Gastroesophageal sphincter (tissue), 4 donors: Measurements from ENCODE around the gene C6orf89. TPM values are rescaled to one million over a fixed set of nuclear protein-coding genes. Genes with fewer than 3 reads are reported as not detected.

Experiments used
- ATAC-seq: fragments of 150-250 bp; one replicate; pipeline ENCODE4 v1.9.1; 2016; ENCODE audit warnings: mild to moderate bottlenecking, moderate library complexity
- H3K27ac ChIP-seq, 4 donors: fragments of 200-600 bp; sonication (generic) in 3 of 4; 1 replicate in 3 of 4; 2 replicates in 1 of 4; pipeline ENCODE4 v1.5.1; 2016 to 2019
- H3K27me3 ChIP-seq: fragments of 200-600 bp; sonication (generic); one replicate; pipeline ENCODE4 v1.5.1; 2019
- H3K36me3 ChIP-seq, 2 donors: fragments of 200-600 bp; sonication (generic); one replicate each; pipeline ENCODE4 v1.5.1; 2019; ENCODE audit warnings: control low read depth in 1 of 2
- H3K4me1 ChIP-seq, 3 donors: fragments of 200-600 bp; sonication (generic); 1 replicate in 2 of 3; 2 replicates in 1 of 3; pipeline ENCODE4 v1.5.1; 2016 to 2019; ENCODE audit warnings: control low read depth in 2 of 3
- H3K4me3 ChIP-seq, 2 donors: fragments of 200-600 bp; sonication (generic); one replicate each; pipeline ENCODE4 v1.5.1; 2019; ENCODE audit warnings: mild to moderate bottlenecking in 1 of 2, moderate library complexity in 1 of 2
- H3K9me3 ChIP-seq, 3 donors: fragments of 200-600 bp; sonication (generic); one replicate each; pipeline ENCODE4 v1.5.1; 2017 to 2019; ENCODE audit warnings: control low read depth in 2 of 3
- CTCF ChIP-seq, 4 experiments: fragments of 200-600 bp in 2 of 4; fragments of 450-650 bp in 2 of 4; sonication (generic) in 1 of 4; IDR thresholded peaks; one replicate each; pipeline ENCODE4 v1.5.1; 2017 to 2019; ENCODE audit warnings: antibody characterized with exemption in 4 of 4, mild to moderate bottlenecking in 2 of 4, moderate library complexity in 2 of 4
- EP300 ChIP-seq: sonication (generic); formaldehyde crosslinking; IDR thresholded peaks from one replicate; pipeline ENCODE4 v1.6.1; 2017; ENCODE audit warnings: antibody characterized with exemption, mild to moderate bottlenecking
- POLR2A ChIP-seq, 2 donors: fragments of 450-650 bp; IDR thresholded peaks; one replicate each; pipeline ENCODE4 v1.6.1; 2017; ENCODE audit warnings: antibody characterized with exemption in 2 of 2, mild to moderate bottlenecking in 2 of 2, moderate library complexity in 1 of 2
- POLR2AphosphoS5 ChIP-seq: sonication (generic); formaldehyde crosslinking; IDR thresholded peaks from one replicate; pipeline ENCODE4 v1.6.1; 2017; ENCODE audit warnings: antibody characterized with exemption
- WGBS, 2 donors: methylation state at CpG; one replicate each; pipeline ENCODE4 v1.1.5; 2018; ENCODE audit warnings: low coverage in 1 of 2; 5-methylcytosine and 5-hydroxymethylcytosine counted together
- total RNA-seq, 4 donors: library from RNA; depleted of rRNA; stranded (reverse); fragments of >200 nt; gene quantifications; one replicate each; pipeline ENCODE4 v1.1.0, GENCODE V29; 2016

C6orf89 gene
- total RNA-seq, 4 donors from 2014 or later = 62.1 to 73.8 (median 69.8) TPM

GRCh38 chr6:36962874-36963273, 77.1 kb downstream of the C6orf89 start:
- no peak overlapping the region for H3K4me3 ChIP-seq
- no peak for TF ChIP-seq POLR2A (IDR thresholded peaks at IDR 0.05)
- TF ChIP-seq POLR2AphosphoS5 = no peak
- no peak for TF ChIP-seq CTCF (IDR thresholded peaks at IDR 0.05)
- no peak for TF ChIP-seq EP300
- no peak overlapping the region for H3K27ac ChIP-seq
- no peaks in the 10 kb centered on the region for H3K27me3 ChIP-seq
- H3K4me1 ChIP-seq = peaks cover 0 to 21% (median 0%) of the 10 kb centered on the region in 3 donors
- ATAC-seq = peak; percentile 58
- WGBS, 2 donors = 72 to 86% methylated on average over 5 to 8 of the region's 12 CpGs
- no peaks in the 10 kb centered on the region for H3K9me3 ChIP-seq
- peaks cover 0 to 16% of the 10 kb centered on the region in 2 donors for H3K36me3 ChIP-seq

GRCh38 chr6:36963451-36964290, 77.9 kb downstream of the C6orf89 start:
- Histone ChIP-seq H3K9me3 (no peaks in the 10 kb centered on the region), H3K36me3 (peaks cover 0 to 24% of the 10 kb centered on the region in 2 donors), H3K27me3 (no peaks in the 10 kb centered on the region), H3K27ac (peak overlapping the region in 1 of 4 donors; percentile 33), H3K4me1 (peaks cover 0 to 27% (median 0%) of the 10 kb centered on the region in 3 donors), H3K4me3 (no peak overlapping the region)
- TF ChIP-seq POLR2AphosphoS5 (no peak), CTCF (IDR thresholded peaks at IDR 0.05) (no peak), EP300 (no peak), POLR2A (IDR thresholded peaks at IDR 0.05) (no peak)
- peak; percentile 20 for ATAC-seq
- no CpG with 5 or more reads among the region's 11 CpGs for WGBS, 2 donors

GRCh38 chr6:36964349-36964748, 78.6 kb downstream of the C6orf89 start:
- no peak for ATAC-seq
- no CpG with 5 or more reads among the region's 6 CpGs for WGBS, 2 donors
- TF ChIP-seq EP300 (no peak), POLR2A (IDR thresholded peaks at IDR 0.05) (no peak), CTCF (IDR thresholded peaks at IDR 0.05) (no peak), POLR2AphosphoS5 (no peak)
- H3K27me3 ChIP-seq = no peaks in the 10 kb centered on the region
- peaks cover 0 to 34% (median 0%) of the 10 kb centered on the region in 3 donors for H3K4me1 ChIP-seq
- peak overlapping the region in 1 of 4 donors; percentile 33 for H3K27ac ChIP-seq
- no peak overlapping the region for H3K4me3 ChIP-seq
- no peaks in the 10 kb centered on the region for H3K9me3 ChIP-seq
- H3K36me3 ChIP-seq = peaks cover 0 to 31% of the 10 kb centered on the region in 2 donors

- Histone ChIP-seq H3K36me3 (peaks cover 0 to 36% of the 10 kb centered on the region in 2 donors), H3K27me3 (no peaks in the 10 kb centered on the region), H3K4me3 (no peak overlapping the region), H3K9me3 (no peaks in the 10 kb centered on the region), H3K27ac (no peak overlapping the region), H3K4me1 (peaks cover 0 to 35% (median 0%) of the 10 kb centered on the region in 3 donors)
- no CpG with 5 or more reads among the region's 4 CpGs for WGBS, 2 donors
- TF ChIP-seq EP300 (no peak), CTCF (IDR thresholded peaks at IDR 0.05) (no peak), POLR2AphosphoS5 (no peak), POLR2A (IDR thresholded peaks at IDR 0.05) (no peak)
- ATAC-seq = no peak
These were observed 79.2 kb downstream of the C6orf89 start for GRCh38 chr6:36964908-36965307.

GRCh38 chr6:36967301-36967700, 81.5 kb downstream of the C6orf89 start:
- no peak for ATAC-seq
- 36% methylated on average over 2 of the region's 3 CpGs; no CpG with 5 or more reads in 1 of the 2 donors for WGBS, 2 donors
- peaks cover 0 to 29% (median 0%) of the 10 kb centered on the region in 3 donors for H3K4me1 ChIP-seq

More at GRCh38 chr6:36967301-36967700, 81.5 kb downstream of the C6orf89 start:
- Histone ChIP-seq H3K36me3 (peaks cover 0 to 60% of the 10 kb centered on the region in 2 donors), H3K27me3 (no peaks in the 10 kb centered on the region), H3K4me3 (no peak overlapping the region), H3K27ac (peak overlapping the region in 2 of 4 donors; percentile 14 to 45), H3K9me3 (no peaks in the 10 kb centered on the region)
- TF ChIP-seq POLR2AphosphoS5 (no peak), POLR2A (IDR thresholded peaks at IDR 0.05) (no peak), CTCF (IDR thresholded peaks at IDR 0.05) (no peak), EP300 (no peak)
